GF-D8 (cell line): Measurements from ENCODE around the gene ELAVL1.

Source experiments
- DNase-seq: peaks from one replicate; lab custom pipeline; 2025; lab: John Stamatoyannopoulos, UW

Gene ELAVL1

GRCh38 chr19:8021374-8021773, 15.9 kb upstream of the ELAVL1 start:
- DNase-seq: no peak

- no peak for DNase-seq
Observed at GRCh38 chr19:8020681-8021080, 15.2 kb upstream of the ELAVL1 start.

DNA sequence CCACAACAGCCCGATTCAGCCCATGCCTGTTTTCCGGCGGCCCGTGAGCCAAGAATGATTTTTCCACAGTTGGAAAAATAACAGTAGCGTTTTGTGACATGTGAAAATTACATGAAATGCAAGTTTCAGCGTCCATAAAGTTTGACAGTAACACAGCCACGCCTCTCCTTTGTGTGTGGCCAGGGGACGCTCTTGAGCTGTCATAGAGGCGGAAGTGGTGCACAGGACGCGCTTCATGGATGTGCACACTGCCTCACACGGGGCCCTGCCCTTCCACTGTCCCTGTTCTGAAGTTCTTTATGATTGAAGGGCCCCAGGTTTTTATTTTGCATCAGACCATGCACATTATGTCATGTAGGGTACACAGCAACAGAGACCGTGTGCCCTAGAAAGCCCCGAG, 12.4 kb upstream of the ELAVL1 start:
- peak; percentile 14 for DNase-seq

DNA sequence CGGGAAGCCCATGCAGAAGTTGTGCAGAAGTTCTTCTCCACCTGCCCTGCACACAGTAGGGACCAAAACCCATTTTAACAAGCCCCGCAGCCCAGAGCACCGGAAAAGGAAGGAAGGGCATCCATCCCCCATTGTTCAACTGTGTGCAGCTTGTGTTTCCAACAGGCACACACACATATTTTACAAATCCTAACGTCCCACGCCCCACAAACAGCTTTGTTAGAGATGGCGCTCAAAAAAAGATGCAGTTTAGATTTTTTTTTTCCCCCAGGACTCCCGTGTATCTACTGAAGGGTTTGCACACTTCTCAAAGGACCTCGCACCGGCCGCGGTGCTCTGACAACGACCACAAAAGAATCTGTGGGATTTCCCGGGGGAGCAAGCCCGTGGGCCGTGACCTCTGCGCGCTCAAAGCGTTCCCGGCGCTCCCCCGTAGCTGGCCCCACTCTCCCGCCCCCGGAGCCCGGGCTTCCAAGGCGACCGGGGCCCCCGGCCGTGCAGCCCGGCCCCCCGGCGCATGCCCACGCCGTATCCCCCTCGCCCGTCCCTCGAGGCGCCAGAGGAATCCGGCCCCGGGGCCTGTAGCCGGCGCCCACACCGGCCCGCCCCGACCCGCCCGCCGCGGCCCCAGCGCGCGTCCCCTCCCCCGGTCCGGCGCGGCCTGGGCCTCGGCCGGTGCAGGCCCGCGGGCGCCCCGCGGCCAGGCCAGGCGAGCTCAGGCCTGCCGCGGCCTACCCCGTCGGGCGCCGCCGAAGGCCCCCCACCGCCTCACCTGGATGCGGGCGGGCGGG, 523 bp downstream of the ELAVL1 start:
- DNase-seq: peak; percentile 7

- no peak for DNase-seq
Observed at GRCh38 chr19:8004001-8004400, 1.4 kb downstream of the ELAVL1 start.

DNA sequence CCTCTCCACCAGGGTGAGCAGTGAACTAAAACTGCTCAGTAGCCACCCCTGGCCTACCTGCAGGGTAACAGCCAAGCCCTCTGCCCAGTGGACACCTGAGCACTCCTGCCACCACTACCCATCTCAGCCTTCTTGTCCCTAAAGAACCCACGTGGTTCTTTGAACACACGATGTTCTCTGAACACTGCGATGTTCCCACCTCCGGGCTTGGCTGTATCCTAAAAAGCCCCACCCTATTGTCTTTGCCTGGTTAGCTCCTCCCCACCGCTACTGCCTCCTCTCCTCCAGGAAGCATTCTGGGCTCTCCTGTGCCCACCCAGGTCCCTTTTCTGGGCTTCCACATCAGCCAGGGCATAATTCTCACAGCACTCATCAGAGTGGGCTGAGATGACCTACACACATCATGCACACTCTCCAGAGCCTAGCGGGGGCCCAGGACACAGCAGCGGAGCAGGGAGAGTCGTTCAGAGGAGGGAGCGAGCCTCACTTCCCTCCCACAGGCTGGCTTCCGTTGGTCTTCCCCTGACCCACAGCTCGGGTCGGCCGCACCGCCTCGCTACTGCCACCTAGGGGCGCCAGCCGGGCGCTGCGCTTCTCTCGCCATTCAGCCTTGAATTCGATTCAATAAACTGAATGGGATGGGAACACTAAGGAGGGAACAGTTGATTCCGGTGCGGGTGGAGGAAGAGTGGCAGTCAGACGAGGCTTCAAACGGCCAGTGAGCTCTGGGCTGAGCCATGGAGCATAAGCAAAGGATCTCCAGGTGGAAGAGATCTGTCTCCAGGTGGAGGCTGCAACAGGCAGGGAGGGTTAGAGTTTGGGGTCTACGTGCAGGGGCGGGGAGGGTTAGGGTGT, 3.2 kb downstream of the ELAVL1 start:
- DNase-seq: peak; percentile 51

DNA sequence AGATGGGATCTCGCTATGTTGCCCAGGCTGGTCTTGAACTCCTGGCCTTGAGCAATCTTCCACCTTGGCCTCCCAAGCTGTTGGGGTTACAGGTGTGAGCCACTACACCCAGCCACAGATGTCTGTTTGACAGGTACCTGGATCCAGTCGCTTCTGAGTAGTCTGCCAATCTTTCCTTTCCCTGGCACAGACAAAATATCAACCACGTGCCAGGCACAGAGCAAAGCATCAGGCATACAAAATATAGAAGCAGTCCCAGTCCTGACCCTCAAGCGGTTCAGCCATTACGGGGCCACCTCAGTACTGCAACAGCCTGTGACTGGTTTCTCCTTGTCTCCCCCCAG, 3.8 kb downstream of the ELAVL1 start:
- DNase-seq: no peak

- DNase-seq: no peak
Observed at GRCh38 chr19:8000298-8001038, 5.0 kb downstream of the ELAVL1 start.

DNA sequence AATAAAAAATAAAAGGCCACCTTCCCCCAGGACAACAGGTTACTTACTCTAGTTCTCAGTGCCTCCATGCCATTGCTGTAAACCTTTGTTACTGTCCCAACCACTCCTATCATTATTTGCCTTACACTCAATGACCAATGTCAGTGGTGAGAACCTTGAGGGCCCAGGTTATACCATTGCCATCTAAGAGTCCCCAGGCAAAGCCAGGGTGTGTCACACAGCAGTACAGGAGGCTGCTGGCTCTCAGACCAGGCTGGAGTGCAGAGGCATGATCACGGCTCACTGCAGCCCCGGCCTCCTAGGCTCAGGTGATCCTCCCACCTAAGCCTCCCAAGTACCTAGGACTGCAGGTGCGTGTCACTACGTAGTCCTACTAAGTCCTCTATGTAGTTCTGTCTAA, 6.1 kb downstream of the ELAVL1 start:
- no peak for DNase-seq

DNA sequence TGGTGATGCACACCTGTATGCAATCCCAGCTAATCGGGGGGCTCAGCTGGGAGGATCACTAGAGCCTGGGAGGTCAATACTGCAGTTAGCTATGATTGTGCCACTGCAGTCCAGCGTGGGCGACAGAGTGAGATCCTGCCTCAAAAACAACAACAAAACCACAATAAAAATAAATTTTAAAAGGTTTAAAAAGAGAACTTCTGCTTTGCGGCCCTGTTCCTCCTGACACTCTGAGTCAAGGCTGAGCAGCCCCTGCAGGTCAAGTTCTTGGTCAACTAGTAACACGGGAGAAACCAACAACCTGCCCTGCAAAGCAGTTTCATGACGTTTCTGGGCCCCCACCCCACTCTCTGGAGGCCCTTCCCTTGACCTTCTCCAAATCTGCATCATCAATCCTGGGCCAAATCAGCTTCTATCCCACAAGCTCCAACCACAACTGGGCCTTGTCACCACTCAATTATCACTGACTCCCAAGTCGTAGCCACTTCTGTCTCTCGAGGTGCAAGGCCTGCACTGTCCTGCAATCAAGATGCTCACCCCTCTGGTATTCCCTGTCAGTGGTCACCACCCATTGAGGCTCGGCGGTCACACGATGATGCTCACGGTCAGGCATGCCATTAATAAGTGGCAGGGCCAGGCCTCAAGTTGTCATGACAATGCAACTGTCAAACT, 7.5 kb downstream of the ELAVL1 start:
- no peak for DNase-seq

DNA sequence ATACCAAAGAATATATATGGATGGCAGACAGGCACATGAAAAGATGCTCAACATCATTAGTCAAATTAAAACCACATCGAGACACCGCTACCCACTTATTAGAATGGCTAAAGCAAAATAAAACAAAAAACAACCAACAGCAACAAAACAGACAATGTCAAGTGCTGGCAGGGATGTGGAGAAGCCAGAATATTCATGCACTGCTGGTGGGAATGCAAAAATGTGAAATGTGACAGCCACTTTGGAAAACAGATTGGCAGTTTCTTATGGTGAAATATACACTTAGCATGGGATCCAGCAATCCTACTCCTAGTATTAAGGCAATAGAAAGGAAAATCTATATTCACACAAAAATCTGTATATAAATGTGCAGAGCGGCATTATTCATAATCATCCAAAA, 8.6 kb downstream of the ELAVL1 start:
- no peak for DNase-seq

GRCh38 chr19:7995810-7996158, 9.7 kb downstream of the ELAVL1 start:
- no peak for DNase-seq

DNA sequence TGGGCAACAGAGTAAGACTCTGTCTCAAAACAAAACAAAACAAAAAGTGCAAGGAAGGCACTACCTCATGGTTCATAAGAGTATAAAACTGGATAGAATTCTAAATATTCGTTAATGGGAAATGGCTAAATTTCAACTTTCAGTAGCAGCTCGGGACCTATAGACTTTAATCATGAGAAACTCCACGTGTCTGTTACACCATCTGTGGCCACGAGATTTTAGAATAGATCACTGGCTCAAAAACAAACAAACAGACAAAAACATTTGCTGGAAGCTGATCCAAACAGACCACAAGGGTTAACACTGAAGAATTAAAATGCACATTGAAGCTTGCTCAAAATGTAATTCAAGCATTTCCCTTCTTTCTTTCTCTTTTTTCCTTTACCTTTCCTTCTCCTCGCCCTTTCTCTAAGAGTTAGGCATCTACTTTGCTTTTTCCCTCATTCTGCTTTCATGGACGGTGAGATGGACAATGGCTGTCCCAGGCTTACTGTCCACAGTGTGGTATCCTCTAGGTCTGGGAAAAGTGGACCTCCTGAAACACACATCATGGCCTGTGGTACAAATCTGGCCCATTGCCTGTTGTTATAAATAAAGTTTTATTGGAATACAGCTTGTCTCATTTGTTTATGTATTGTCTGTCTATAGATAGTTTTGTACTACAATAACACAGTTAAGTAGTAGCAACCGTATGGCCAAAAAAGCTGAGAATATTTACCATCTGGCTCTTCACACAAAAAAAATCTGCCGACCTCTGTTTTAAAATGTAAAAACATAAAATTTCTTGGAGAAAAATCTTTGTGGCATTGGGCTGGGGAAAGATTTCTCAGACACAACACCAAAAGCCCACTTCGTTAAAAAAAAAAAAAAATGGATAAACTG, 10.3 kb downstream of the ELAVL1 start:
- DNase-seq: no peak

GRCh38 chr19:7994114-7994513, 11.3 kb downstream of the ELAVL1 start:
- no peak for DNase-seq

- no peak for DNase-seq
Observed at GRCh38 chr19:7993560-7993959, 11.9 kb downstream of the ELAVL1 start.

DNA sequence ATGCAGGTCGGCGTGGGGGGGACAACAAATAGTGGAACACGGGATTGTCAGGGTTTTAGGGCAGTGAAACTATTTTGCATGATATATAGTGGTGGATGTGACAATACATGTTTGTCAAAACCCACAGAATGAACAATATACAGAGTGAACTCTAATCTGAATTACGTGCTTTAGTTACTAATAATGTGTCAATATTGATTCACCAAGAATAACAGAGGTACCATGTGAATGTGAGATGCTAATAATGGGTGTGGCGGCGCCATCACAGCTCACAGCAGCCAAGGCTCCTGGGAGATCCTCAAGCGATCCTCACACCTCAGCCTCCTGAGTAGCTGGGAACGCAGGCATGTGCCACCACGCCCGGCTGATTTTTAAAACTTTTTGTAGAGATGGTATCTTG, 12.9 kb downstream of the ELAVL1 start:
- no peak for DNase-seq

DNA sequence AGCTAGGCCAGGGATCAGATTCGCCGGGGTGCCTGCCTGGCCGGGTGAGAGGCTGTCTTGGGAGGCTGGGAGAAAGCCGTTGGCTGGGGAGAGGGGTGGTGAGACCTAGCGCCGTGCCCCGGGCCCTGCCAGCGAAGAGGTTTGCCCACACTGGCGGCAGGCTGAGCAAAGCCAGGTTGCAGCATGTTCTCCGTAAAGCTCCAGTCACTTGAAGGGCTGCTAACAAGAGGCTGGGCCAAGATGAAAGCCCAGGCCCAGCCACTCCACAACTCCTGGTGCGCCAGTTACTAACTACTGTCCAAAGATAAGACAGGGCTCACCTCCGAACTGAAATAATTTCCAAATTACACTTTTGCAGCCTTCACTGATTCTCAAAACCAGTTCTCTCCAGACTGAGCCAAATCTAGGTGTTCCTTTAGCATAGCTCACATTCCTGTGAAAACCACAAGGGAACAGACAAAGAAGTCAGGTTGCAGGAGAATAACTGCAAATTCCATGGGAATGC, 16.3 kb downstream of the ELAVL1 start:
- no peak for DNase-seq

- no peak for DNase-seq
Observed at GRCh38 chr19:7988307-7988706, 17.1 kb downstream of the ELAVL1 start.

GRCh38 chr19:7987114-7987768, 18.2 kb downstream of the ELAVL1 start:
- no peak for DNase-seq

DNA sequence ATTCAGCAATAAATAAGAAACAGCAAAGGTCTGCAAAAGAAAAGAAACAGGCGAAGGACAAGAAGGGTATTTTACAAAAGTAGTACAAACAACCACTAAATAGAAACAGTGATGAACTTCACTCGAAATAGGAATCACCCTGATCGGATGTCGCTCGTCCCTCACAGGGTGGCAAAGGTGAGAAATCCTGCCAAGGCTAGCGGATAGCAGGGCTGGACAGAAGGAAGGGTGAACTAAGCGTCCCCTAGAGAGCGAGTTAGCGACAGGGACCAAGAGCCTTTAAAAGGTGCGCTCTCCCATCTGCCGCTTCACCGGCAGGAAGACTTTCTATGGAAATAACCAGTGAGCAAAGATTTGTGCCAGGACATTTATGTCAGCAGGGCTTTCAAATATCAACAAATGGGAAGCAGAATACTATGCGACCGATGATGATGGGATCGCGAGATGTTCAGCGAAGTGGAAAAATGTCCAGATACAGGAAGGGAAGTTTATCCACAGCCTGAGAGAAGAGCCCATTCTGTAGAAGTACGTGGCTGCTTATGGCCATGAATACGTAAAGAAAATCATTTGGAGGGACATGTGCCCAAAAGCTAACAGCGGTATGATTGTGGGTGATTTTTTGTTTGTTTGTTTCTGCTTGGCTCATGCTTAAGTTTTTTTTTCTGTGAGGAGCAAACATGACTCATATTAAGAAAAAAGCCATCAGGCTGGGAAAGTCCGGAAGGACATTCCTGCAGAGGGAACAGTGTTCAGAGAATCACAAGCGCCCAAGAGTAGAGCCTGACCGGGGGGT, 18.9 kb downstream of the ELAVL1 start:
- DNase-seq: no peak
